Aorta (tissue), 5 donors: Measurements from ENCODE around the gene PDGFB. TPM values are rescaled to one million over a fixed set of nuclear protein-coding genes. Genes with fewer than 3 reads are reported as not detected.
A peak's percentile ranks its signal among the peaks of the same experiment; 100 is the strongest.

Experiments
- ATAC-seq: fragments of 200-7000 bp; cut with Tn5 transposase; one replicate; pipeline ENCODE4 v1.9.1; 2022; ENCODE audit warnings: moderate library complexity; ENCODE audit not compliant: low FRiP score
- DNase-seq, 2 donors: peaks; one replicate each; pipeline ENCODE4 v3.0.0-alpha.2; 2020
- H3K27ac ChIP-seq, 2 donors: one replicate each; pipeline ENCODE4 v1.5.1; 2013; ENCODE audit warnings: low read length in 2 of 2, mild to moderate bottlenecking in 2 of 2, moderate library complexity in 2 of 2, control low read depth in 1 of 2, inconsistent platforms in 1 of 2, low read depth in 1 of 2
- H3K27me3 ChIP-seq, 2 donors: one replicate each; pipeline ENCODE4 v1.6.1; 2013; ENCODE audit warnings: control low read depth in 1 of 2, low read length in 1 of 2, mild to moderate bottlenecking in 1 of 2, moderate library complexity in 1 of 2; ENCODE audit not compliant: insufficient read depth in 2 of 2, control insufficient read depth in 1 of 2
- H3K36me3 ChIP-seq, 2 donors: one replicate each; pipeline ENCODE4 v1.6.1; 2013; ENCODE audit warnings: control low read depth in 1 of 2, low read length in 1 of 2, mild to moderate bottlenecking in 1 of 2; ENCODE audit not compliant: insufficient read depth in 2 of 2, control insufficient read depth in 1 of 2
- H3K4me1 ChIP-seq, 2 donors: one replicate each; pipeline ENCODE4 v1.6.1; 2013; ENCODE audit warnings: low read length in 2 of 2, control low read depth in 1 of 2, mild to moderate bottlenecking in 1 of 2, moderate library complexity in 1 of 2; ENCODE audit not compliant: insufficient read depth in 2 of 2, control insufficient read depth in 1 of 2
- H3K4me3 ChIP-seq, 2 donors: one replicate each; pipeline ENCODE4 v1.5.1; 2013; ENCODE audit warnings: low read length in 2 of 2, control low read depth in 1 of 2, mild to moderate bottlenecking in 1 of 2
- H3K9me3 ChIP-seq: one replicate; pipeline ENCODE4 v1.6.1; 2013; ENCODE audit warnings: mild to moderate bottlenecking, low read length; ENCODE audit not compliant: control insufficient read depth
- WGBS, 2 donors: extraction: QIAGEN DNeasy Blood & Tissue Kit; methylation state at CpG; one replicate each; pipeline ENCODE4 v1.1.7; 2013; 5-methylcytosine and 5-hydroxymethylcytosine counted together
- intact Hi-C, 2 donors: fragments of 100-400 bp; cut with DNase I; formaldehyde crosslinking; loops; one replicate each; pipeline versions ENCODE4 v1.14.2 to v1.15.0; 2022
- polyA plus RNA-seq, 2 donors: library from polyadenylated mRNA; stranded (reverse); fragments of 200-250 nt; gene quantifications; one replicate each; pipeline ENCODE4 v1.2.3, GENCODE V29; 2013
- total RNA-seq, 2 donors: library from RNA; stranded (reverse); fragmentation: NEBNext Ultra II Directional; extraction: Animal tissue kit (Norgen Biotek cat#: 25700); gene quantifications; one replicate each; pipeline ENCODE4 v1.2.1, GENCODE V29; 2021
- donor health status: healthy with polysubstance abuse.
- donor health status: Bipolar disorder and iron deficiency.
- donor health status: DM: no; HTN: no; CAD: no.
- donor health status: DM: no; HTN: no; CAD: no.
- donor health status: DM: yes; HTN: yes; CAD: no.

PDGFB gene
- total and polyA plus RNA-seq, 4 donors, result 0.97 to 20.7 (median 4.3) TPM

GRCh38 chr22:39177791-39178190 lies 67.0 kb downstream of the PDGFB start:
- 93 to 97% methylated on average over 9 of the region's 9 CpGs for WGBS, 2 donors
- no peaks in the 10 kb centered on the region for H3K27me3 ChIP-seq
- H3K36me3 ChIP-seq, result no peaks in the 10 kb centered on the region
- DNase-seq, result peak in 1 of 2 donors; percentile 72
- ATAC-seq, result no peak
- no peak overlapping the region for H3K4me3 ChIP-seq
- H3K4me1 ChIP-seq, result peaks cover 0 to 7% of the 10 kb centered on the region in 2 donors
- peaks cover 4% of the 10 kb centered on the region for H3K9me3 ChIP-seq
- H3K27ac ChIP-seq, result no peak overlapping the region
- intact Hi-C loops, result no loop called here

- Histone ChIP-seq H3K4me1 (peaks cover 0 to 7% of the 10 kb centered on the region in 2 donors), H3K4me3 (no peak overlapping the region), H3K27ac (no peak overlapping the region), H3K9me3 (peaks cover 4% of the 10 kb centered on the region), H3K27me3 (no peaks in the 10 kb centered on the region), H3K36me3 (no peaks in the 10 kb centered on the region)
- WGBS, 2 donors, result 95 to 100% methylated on average over 2 of the region's 2 CpGs
- no peak for ATAC-seq
- peak in 1 of 2 donors; percentile 41 for DNase-seq
- intact Hi-C loops, result no loop called here
Measured at GRCh38 chr22:39177456-39177775, 67.4 kb downstream of the PDGFB start.

GRCh38 chr22:39176714-39177455 lies 67.9 kb downstream of the PDGFB start:
- Histone ChIP-seq H3K4me1 (peaks cover 0 to 7% of the 10 kb centered on the region in 2 donors), H3K4me3 (no peak overlapping the region), H3K9me3 (peaks cover 2% of the 10 kb centered on the region), H3K27me3 (no peaks in the 10 kb centered on the region), H3K27ac (no peak overlapping the region), H3K36me3 (no peaks in the 10 kb centered on the region)
- WGBS, 2 donors, result 92 to 93% methylated on average over 13 to 14 of the region's 14 CpGs
- ATAC-seq (no peak), DNase-seq (no peak)
- intact Hi-C loops, result no loop called here

GRCh38 chr22:39176143-39176713 lies 68.6 kb downstream of the PDGFB start:
- Histone ChIP-seq H3K4me3 (no peak overlapping the region), H3K36me3 (no peaks in the 10 kb centered on the region), H3K27ac (peak overlapping the region in 1 of 2 donors; percentile 10), H3K9me3 (no peaks in the 10 kb centered on the region), H3K4me1 (peaks cover 0 to 7% of the 10 kb centered on the region in 2 donors), H3K27me3 (no peaks in the 10 kb centered on the region)
- intact Hi-C loops, result no loop called here
- WGBS, 2 donors, result 21 to 23% methylated on average over 23 of the region's 23 CpGs
- peak; percentile 40 for ATAC-seq
- DNase-seq, result peak; percentile 70 to 85

- H3K4me1 ChIP-seq, result peaks cover 0 to 7% of the 10 kb centered on the region in 2 donors
- H3K27me3 ChIP-seq, result no peaks in the 10 kb centered on the region
- DNase-seq, result no peak
- H3K4me3 ChIP-seq, result no peak overlapping the region
- no peaks in the 10 kb centered on the region for H3K9me3 ChIP-seq
- no peak for ATAC-seq
- no peaks in the 10 kb centered on the region for H3K36me3 ChIP-seq
- WGBS, 2 donors, result 88 to 89% methylated on average over 18 of the region's 18 CpGs
- no peak overlapping the region for H3K27ac ChIP-seq
- intact Hi-C loops, result no loop called here
Measured at GRCh38 chr22:39175353-39176142, 69.2 kb downstream of the PDGFB start.

DNA sequence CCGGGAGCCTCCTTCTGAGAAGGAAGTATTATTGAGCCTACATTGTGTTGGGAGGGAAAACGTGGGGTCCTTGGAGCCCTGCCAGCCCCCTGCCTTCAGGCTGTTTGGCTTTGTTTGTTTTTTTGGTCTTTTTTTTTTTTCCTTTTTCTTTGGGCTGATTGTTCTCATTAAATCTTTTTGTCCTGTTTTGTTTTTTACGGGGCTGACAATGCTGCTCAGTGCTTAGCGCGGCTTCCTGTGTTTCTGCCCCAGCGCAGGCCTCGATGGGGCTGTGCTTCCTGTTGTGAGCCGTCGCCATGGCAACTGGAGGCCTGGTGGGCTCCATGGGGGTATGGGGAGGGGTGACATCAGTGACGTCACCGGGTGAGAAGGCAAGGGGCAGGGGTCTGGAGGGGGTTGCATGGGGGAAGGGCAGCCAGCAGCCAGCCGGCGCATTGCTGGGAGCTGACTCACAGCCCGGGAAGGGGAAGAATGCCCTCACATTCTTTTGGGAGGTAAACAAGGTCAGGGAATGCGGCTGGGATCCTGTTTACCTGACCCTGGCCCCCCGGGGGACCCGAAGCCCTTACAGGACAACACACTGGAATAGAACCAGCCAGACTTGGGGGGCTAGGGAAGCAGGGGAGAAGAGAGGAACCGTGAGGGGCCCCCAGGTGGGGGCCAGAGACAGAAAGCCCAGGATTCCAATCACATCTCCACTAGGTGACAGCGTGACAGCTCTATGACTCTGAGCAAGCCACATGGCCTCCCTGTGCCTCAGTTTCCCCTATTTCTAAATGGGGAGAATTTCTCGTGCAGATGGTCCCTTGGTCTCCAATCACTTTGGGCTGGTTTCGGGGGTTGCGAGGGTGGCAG lies 70.1 kb downstream of the PDGFB start:
- peak overlapping the region in 1 of 2 donors; percentile 3 for H3K27ac ChIP-seq
- ATAC-seq (peak; percentile 69), DNase-seq (peak; percentile 90 to 92)
- 30 to 31% methylated on average over 22 of the region's 22 CpGs for WGBS, 2 donors
- peaks cover 0 to 7% of the 10 kb centered on the region in 2 donors for H3K4me1 ChIP-seq
- H3K4me3 ChIP-seq, result no peak overlapping the region
- intact Hi-C loops, result loop anchor here (5.0 kb wide), 2 partner anchors 353 to 358 kb away; partner anchors contain the start of gene RPS19BP1 (in 1 of the 2)
- H3K9me3 ChIP-seq, result no peaks in the 10 kb centered on the region
- no peaks in the 10 kb centered on the region for H3K36me3 ChIP-seq
- H3K27me3 ChIP-seq, result no peaks in the 10 kb centered on the region

GRCh38 chr22:39173787-39174497 lies 70.8 kb downstream of the PDGFB start:
- ATAC-seq (no peak), DNase-seq (no peak)
- H3K27ac ChIP-seq, result peak overlapping the region in 1 of 2 donors; percentile 3
- intact Hi-C loops, result loop anchor here (5.0 kb wide), 2 partner anchors 353 to 358 kb away; partner anchors contain the start of gene RPS19BP1 (in 1 of the 2)
- H3K36me3 ChIP-seq, result no peaks in the 10 kb centered on the region
- no peak overlapping the region for H3K4me3 ChIP-seq
- 84 to 85% methylated on average over 11 of the region's 11 CpGs for WGBS, 2 donors
- H3K27me3 ChIP-seq, result no peaks in the 10 kb centered on the region
- H3K9me3 ChIP-seq, result no peaks in the 10 kb centered on the region
- peaks cover 0 to 7% of the 10 kb centered on the region in 2 donors for H3K4me1 ChIP-seq
